GM19043 (cell line): ENCODE data around the gene ACP4.
"Not testable (repeated sequence)": the region's sequence is repeated elsewhere in the genome, so short reads cannot be mapped to it uniquely, and the experiment has no call there.

ENCODE experiments used
- ATAC-seq: cut with Tn5 transposase; IDR thresholded peaks from one replicate; pipeline ENCODE4 v1.9.1; 2021; ENCODE audit warnings: low read depth; ENCODE audit not compliant: unreplicated experiment

ACP4 gene, protein sequence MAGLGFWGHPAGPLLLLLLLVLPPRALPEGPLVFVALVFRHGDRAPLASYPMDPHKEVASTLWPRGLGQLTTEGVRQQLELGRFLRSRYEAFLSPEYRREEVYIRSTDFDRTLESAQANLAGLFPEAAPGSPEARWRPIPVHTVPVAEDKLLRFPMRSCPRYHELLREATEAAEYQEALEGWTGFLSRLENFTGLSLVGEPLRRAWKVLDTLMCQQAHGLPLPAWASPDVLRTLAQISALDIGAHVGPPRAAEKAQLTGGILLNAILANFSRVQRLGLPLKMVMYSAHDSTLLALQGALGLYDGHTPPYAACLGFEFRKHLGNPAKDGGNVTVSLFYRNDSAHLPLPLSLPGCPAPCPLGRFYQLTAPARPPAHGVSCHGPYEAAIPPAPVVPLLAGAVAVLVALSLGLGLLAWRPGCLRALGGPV

DNA sequence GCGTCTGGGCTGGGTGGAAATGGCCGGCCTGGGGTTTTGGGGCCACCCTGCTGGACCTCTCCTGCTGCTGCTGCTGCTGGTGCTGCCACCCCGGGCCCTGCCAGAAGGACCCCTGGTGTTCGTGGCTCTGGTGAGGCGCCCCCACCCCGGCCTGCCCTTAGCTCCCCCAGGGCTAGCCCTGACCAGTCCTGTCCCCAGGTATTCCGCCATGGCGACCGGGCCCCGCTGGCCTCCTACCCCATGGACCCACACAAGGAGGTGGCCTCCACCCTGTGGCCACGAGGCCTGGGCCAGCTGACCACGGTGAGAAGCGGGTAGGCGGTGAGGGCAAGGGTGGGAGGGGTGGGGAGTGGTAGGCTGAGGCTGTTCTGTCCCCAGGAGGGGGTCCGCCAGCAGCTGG is at the start of gene ACP4:
Gene ACP4 (plus strand): TSS at position 20 of the 400 bp plus-strand sequence. CDS start 0 bp downstream, at position 20.
- no peak for ATAC-seq

DNA sequence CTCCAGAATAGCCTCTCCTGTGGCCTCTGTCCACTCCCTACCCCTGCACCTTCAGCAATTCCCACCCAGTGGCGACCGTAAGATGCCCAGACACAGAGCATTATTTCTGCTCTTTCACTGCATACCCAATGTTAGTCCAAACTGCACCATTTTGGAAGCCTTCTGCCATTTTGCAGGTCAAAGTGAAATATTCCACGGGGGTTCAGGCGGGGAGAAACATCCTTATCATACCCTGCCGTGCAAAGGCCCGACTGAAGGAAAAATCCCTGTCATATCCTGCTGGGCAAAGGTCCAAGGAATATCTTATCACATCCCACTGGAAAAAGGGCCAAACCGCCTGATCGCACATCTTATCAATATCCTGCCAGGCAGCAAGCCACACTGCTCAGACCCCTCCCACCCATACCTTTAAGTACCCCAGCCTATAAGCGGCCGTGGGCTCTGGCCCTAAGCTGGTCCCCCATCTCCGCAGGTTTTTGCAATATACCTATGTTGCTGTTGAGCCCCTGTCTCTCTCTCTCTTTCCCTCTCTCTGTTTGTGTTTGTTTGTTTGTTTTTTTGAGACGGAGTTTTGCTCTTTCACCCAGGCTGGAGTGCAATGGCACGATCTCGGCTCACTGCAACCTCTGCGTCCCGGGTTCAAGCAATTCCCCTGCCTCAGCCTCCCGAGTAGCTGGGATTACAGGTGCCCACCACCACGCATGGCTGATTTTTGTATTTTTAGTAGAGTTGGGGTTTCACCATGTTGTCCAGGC is 48.9 kb upstream of the ACP4 start:
- ATAC-seq, result no peak

- no peak for ATAC-seq
These were observed 46.7 kb upstream of the ACP4 start for GRCh38 chr19:50743537-50743936.

GRCh38 chr19:50745221-50745620 is 45.0 kb upstream of the ACP4 start:
- no peak for ATAC-seq

GRCh38 chr19:50747141-50747540 is 43.1 kb upstream of the ACP4 start:
- ATAC-seq, result not testable (repeated sequence)

GRCh38 chr19:50749490-50749889 is 40.7 kb upstream of the ACP4 start:
- ATAC-seq, result no peak

DNA sequence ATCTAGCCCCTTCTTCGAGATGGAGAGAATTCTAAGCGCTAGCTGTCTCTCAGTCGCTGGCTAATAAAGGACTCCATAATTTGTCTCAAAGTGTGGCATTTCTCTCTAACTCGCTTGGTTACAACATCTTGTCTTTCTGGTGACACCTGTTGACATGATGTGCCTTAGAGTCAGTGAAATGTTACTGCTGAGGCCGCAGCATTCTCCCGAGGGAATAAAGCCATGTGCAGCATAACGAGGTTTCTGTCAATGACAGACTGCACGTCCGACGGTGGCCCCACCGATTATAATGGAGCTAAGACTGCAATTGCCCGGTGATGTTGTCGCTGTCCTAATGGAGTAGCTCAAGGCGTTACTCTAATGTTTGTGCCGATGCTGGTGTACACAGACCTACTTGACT is 40.2 kb upstream of the ACP4 start:
- no peak for ATAC-seq

- ATAC-seq, result no peak
These were observed 36.3 kb upstream of the ACP4 start for GRCh38 chr19:50753879-50754278.

- not testable (repeated sequence) for ATAC-seq
These were observed 34.0 kb upstream of the ACP4 start for GRCh38 chr19:50756244-50756643.

- ATAC-seq, result not testable (repeated sequence)
These were observed 32.6 kb upstream of the ACP4 start for GRCh38 chr19:50757624-50758023.

GRCh38 chr19:50759076-50759475 is 31.1 kb upstream of the ACP4 start:
- ATAC-seq, result not testable (repeated sequence)

GRCh38 chr19:50759886-50760285 is 30.3 kb upstream of the ACP4 start:
- ATAC-seq, result no peak

DNA sequence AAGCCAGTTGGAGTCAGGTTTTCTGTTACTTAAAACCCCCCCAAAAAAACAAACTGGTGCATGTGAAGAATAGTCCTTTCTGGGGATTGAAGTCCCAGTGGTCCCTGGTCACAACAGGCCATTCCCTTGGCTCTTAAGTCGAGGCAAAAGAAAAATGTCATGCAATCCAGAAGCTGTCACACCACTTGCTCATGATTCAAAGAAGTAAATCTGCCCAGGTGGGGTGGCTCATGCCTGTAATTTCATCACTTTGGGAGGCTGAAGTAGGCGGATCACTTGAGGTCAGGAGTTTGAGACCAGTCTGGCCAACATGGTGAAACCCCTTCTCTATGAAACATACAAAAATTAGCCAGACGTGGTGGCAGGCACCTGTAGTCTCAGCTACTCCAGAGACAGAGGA is 28.7 kb upstream of the ACP4 start:
- not testable (repeated sequence) for ATAC-seq

GRCh38 chr19:50763521-50763920 is 26.7 kb upstream of the ACP4 start:
- ATAC-seq, result not testable (repeated sequence)

DNA sequence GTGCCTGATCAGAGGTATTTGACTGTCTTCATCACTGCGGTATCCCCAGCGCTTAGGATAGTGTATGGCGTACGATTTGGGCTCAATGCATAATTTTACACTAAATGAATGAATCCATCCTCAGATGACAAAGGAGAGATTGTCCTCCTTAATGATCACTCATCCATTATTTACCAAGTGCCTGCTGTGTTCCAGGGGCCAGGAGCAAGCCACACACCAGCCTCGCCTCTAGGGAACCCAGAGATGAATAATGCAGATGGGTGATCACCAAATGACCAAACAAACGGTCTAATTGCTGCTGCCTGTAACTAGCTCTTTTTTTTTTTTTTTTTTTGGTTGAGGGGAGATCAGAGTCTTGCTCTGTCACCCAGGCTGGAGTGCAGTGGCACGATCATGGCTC is 25.8 kb upstream of the ACP4 start:
- no peak for ATAC-seq

GRCh38 chr19:50766746-50767145 is 23.5 kb upstream of the ACP4 start:
- not testable (repeated sequence) for ATAC-seq

- not testable (repeated sequence) for ATAC-seq
These were observed 23.0 kb upstream of the ACP4 start for GRCh38 chr19:50767263-50767662.

DNA sequence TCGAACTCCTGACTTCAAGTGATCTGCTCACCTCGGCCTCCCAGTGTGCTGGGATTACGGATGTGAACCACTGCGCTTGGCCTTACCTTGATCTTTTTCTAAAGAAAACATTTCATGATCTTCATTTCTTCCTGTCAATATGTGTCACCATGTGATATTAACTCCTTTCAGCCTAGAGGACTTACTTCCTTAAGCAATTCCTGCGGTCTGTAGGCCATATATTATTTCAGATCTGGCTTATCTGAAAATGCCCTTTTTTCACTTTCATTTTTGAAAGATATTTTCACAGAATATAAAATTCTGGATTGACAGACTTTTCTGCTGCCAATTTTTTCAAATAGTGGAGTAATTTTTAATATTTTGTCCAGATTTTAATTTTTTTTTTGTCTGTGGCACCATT is 21.9 kb upstream of the ACP4 start:
- no peak for ATAC-seq

DNA sequence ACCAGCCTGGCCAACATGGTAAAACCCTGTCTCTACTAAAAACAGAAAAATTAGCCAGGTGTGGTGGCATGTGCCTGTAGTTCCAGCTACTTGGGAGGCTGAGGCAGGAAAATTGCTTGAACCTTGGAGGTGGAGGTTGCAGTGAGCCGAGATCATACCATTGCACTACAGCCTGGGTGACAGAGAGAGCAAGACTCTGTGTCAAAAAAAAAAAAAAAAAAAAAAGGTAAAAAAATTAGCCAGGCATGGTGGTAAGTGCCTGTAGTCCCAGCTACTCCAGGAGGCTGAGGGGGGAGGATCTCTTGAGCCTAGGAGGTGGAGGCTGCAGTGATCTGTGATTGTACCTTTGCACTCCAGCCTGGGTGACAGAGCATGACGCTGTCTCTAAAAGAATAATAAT is 20.1 kb upstream of the ACP4 start, which contains the start of gene GPR32:
Gene GPR32 (plus strand): TSS at position 301 of the 400 bp plus-strand sequence. CDS start 137 bp downstream, outside the sequence.
- not testable (repeated sequence) for ATAC-seq

GRCh38 chr19:50770888-50771287 is 19.3 kb upstream of the ACP4 start:
- ATAC-seq, result no peak

DNA sequence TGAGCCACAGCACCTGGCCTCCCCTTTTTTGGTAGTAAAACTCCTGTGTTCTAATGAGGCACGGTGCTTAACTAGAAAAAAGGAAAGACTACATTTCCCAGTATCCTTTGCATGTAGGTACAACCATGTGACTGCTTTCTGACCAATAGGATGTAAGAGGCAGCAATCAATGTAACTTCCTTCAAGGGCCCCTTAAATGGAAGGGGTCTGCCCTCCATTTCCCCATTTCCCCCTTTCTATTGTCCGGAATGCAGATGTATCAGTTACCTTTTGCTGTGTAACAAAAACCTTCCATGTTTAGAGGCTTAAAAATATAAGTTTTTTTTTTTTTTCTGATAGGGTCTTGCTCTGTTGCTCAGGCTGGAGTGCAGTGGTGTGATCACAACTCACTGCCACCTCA is 17.7 kb upstream of the ACP4 start:
- no peak for ATAC-seq
